22Rv1 (cell line): Measurements from ENCODE around the gene CPNE4.

Experiments
- H3K27ac ChIP-seq: fragments of 450-650 bp; 2 replicates; pipeline ENCODE4 v1.5.1; 2017
- ZFX ChIP-seq: fragments of 450-650 bp; IDR thresholded peaks from 2 replicates; pipeline ENCODE4 v1.6.1; 2017; ENCODE audit warnings: antibody characterized with exemption, borderline replicate concordance
- TF ChIP-seq, protein P1 (sequence below): fragments of 450-650 bp; IDR thresholded peaks from 2 replicates; pipeline ENCODE4 v1.5.1; 2017; ENCODE audit warnings: mild to moderate bottlenecking

CPNE4 gene

DNA sequence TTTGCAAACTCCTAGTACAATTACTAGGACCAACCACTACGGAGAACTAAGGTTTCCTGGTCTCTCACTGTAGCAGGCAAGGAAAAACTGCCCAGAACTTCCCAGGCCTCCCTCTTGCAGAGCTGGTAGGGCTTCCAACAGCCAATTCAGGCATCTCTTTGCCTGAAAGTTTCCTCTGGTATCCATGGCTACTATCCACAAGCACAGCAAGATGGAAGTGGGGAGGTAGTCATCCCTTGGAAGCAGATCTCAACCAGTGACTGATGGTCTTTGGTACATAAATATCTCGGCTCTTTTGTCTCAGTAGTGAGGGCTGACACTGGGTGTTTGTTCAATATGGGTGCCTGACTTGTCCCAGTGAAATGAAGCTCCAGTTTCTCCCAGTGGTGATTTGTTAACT lies 330.7 kb downstream of the CPNE4 start:
- no peak overlapping the region for H3K27ac ChIP-seq
- TF ChIP-seq, protein P1, sequence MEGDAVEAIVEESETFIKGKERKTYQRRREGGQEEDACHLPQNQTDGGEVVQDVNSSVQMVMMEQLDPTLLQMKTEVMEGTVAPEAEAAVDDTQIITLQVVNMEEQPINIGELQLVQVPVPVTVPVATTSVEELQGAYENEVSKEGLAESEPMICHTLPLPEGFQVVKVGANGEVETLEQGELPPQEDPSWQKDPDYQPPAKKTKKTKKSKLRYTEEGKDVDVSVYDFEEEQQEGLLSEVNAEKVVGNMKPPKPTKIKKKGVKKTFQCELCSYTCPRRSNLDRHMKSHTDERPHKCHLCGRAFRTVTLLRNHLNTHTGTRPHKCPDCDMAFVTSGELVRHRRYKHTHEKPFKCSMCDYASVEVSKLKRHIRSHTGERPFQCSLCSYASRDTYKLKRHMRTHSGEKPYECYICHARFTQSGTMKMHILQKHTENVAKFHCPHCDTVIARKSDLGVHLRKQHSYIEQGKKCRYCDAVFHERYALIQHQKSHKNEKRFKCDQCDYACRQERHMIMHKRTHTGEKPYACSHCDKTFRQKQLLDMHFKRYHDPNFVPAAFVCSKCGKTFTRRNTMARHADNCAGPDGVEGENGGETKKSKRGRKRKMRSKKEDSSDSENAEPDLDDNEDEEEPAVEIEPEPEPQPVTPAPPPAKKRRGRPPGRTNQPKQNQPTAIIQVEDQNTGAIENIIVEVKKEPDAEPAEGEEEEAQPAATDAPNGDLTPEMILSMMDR: no peak
- TF ChIP-seq ZFX: no peak

DNA sequence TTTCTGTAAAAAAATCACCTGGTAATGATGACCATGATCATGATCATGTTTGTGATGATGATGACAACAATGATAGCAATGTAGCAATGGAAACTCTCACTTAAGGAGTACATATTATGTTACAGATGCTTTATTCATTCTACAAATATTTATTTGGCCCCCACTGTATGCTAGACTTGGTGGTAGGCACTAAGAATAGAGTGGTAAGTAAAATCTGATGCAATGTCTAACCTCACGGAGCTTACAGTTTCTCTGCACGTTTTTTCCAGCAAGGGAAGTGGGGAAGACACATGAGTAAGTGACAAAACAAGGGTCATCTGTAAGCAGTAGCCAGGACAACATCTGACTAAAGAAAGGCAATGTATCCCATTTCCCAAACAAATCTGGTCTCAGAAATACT lies 332.7 kb downstream of the CPNE4 start:
- TF ChIP-seq ZFX: no peak
- TF ChIP-seq, protein P1: no peak
- H3K27ac ChIP-seq: no peak overlapping the region

DNA sequence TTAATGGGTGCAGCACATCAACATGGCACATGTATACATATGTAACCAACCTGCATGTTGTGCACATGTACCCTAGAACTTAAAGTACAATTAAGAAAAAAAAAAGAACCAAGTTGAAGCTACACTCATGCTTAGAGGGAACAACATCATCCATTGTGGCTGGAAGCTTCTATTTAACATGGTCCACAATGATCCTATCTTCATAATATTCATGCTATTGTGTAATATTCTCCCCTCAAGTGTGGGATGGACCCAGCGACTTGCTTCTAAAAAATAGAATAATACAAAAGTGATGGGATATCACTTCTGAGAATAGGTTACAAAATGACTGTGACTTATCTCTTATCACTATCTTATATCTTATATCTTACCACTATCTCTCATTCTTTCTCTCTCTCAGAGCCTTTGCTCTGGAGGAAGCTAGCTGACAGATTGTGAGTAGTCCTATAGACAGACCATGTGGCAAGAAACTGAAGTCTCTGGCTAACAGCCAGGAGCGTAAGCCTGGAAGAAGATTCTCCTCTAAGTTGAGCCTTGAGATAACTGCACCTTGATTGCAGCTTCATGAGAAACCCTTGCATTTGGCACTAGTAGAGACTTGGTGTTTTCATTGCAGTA lies 333.6 kb downstream of the CPNE4 start:
- no peak overlapping the region for H3K27ac ChIP-seq
- TF ChIP-seq ZFX: no peak
- TF ChIP-seq, protein P1: no peak

DNA sequence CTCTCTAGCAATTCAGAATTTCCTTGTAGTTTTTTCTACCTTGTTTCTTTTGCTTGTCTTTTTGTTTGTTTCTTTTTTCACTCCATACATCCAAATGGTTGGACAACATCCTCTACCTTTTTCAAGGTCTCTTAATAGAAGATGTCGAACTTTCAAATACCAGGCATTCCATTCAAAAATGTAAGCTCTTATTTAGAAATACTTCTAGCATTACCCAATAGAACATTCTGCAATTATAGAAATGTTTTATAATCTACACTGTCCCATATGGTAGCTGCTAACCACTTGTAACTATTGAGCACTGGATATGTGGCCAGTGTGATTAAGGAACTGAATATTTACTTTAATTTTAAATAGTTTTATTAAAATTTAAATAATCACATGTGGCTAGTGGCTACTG lies 335.8 kb downstream of the CPNE4 start:
- TF ChIP-seq ZFX: no peak
- H3K27ac ChIP-seq: no peak overlapping the region

DNA sequence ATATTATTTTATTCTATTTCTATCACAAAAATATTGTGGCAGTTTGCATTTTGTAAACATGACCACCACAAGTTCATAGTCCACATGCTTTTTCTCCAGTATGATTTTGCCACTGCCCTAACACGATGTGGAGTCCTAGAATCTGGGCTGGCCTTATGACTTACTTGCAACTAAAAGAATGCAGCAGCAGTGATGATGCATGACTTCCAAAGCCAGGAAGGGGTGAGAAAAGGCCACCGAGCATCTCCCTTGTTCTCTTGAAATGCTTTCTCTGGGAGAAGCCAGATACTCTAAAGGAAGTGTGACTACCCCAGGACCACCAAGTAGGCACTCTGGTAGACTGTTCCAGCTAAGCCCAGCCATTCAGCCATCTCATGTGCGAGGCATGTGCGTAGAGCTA lies 340.4 kb downstream of the CPNE4 start:
- no peak overlapping the region for H3K27ac ChIP-seq
- TF ChIP-seq ZFX: no peak
- TF ChIP-seq, protein P1: no peak

DNA sequence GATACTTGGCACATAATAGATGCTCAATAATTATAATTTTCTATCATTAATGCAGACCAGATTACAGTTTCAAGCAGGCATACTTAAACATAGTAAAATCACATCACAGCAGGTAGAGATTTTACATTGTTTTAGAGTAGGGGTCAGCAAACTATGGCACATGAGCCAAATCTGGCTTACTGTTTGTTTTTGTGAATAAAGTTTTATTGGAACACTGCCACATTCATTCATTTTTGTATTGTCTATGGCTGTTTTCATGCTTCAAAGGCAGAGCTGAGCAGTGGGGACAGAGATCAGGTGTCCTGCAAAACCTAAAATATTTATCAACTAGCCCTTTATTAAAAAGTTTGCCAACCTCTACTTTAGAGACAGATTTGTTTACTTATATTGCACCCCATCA lies 342.5 kb downstream of the CPNE4 start:
- H3K27ac ChIP-seq: no peak overlapping the region
- TF ChIP-seq, protein P1: no peak
- TF ChIP-seq ZFX: no peak

DNA sequence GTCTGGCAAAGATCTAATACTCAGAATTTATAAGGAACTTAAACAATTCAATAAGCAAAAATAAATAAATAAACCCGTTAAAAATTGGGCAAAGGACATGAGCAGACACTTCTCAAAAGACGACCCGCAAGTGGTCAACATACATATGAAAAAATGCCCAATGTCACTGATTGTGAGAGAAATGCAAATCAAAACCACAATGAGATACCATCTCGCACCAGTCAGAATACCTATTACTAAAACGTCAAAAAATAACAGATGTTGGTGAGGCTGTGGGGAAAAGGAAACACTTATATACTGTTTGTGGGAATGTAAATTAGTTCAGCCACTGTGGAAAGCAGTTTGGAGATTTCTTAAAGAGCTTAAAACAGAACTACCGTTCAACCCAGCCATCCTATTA lies 344.0 kb downstream of the CPNE4 start:
- TF ChIP-seq, protein P1: no peak
- no peak for TF ChIP-seq ZFX
- no peak overlapping the region for H3K27ac ChIP-seq

DNA sequence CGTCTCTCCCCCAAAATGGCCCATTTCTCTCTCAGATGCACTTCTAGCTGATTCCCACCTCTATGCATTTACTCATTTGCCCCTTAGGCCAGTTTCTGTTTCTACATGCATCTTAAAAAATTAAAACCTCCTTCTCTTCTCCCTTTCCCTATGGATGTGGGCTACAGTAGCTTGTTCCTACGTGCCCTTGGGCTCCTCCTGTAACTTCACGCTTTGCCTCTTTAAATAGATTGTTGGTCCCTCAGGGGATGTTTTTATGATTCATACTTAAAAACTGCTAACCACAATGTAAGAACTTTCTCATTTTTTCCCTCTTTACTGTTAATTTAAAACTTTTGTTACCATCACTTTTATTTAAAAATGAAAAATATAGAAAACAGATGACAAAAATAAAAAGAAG lies 346.4 kb downstream of the CPNE4 start:
- TF ChIP-seq, protein P1: no peak
- no peak for TF ChIP-seq ZFX
- H3K27ac ChIP-seq: no peak overlapping the region
